Kidney (tissue), 14 donors: Measurements from ENCODE around the gene SMAD6. TPM values are rescaled to one million over a fixed set of nuclear protein-coding genes. Genes with fewer than 3 reads are reported as not detected.

Experiments
- DNase-seq, 5 donors: peaks; one replicate each; pipeline ENCODE4 v3.0.0-alpha.2; 2013 to 2020
- FAIRE-seq: peaks from 2 replicates; lab custom pipeline; 2012; peaks lifted over from hg19 to GRCh38; lab: Jason Lieb, UNC
- H3K27ac ChIP-seq, 2 donors: one replicate each; pipeline ENCODE4 v1.7.0; 2013; ENCODE audit warnings: low read depth in 2 of 2, low read length in 2 of 2, inconsistent platforms in 1 of 2
- H3K27me3 ChIP-seq: one replicate; pipeline ENCODE4 v1.7.1; 2013; ENCODE audit warnings: low read length, inconsistent platforms; ENCODE audit not compliant: control insufficient read depth, insufficient read depth
- H3K36me3 ChIP-seq, 3 donors: one replicate each; pipeline versions ENCODE4 v1.7.0 to v1.7.1; 2013; ENCODE audit warnings: low read length in 3 of 3, control low read depth in 1 of 3, inconsistent platforms in 1 of 3; ENCODE audit not compliant: insufficient read depth in 3 of 3, control insufficient read depth in 2 of 3
- H3K4me1 ChIP-seq, 3 donors: one replicate each; pipeline versions ENCODE4 v1.7.0 to v1.7.1; 2013; ENCODE audit warnings: low read length in 3 of 3, inconsistent platforms in 1 of 3, low read depth in 1 of 3; ENCODE audit not compliant: control insufficient read depth in 2 of 3, insufficient read depth in 2 of 3
- H3K4me3 ChIP-seq, 3 donors: one replicate each; pipeline versions ENCODE4 v1.7.0 to v1.8.1; 2013; ENCODE audit warnings: low read length in 3 of 3, control low read depth in 1 of 3, inconsistent platforms in 1 of 3
- H3K9ac ChIP-seq, 3 donors: one replicate each; pipeline versions ENCODE4 v1.7.0 to v1.7.1; 2013; ENCODE audit warnings: low read length in 3 of 3, control low read depth in 1 of 3, inconsistent platforms in 1 of 3
- H3K9me3 ChIP-seq, 3 donors: one replicate each; pipeline versions ENCODE4 v1.7.0 to v1.7.1; 2013; ENCODE audit warnings: low read length in 3 of 3, control low read depth in 1 of 3, inconsistent platforms in 1 of 3; ENCODE audit not compliant: control insufficient read depth in 2 of 3, insufficient read depth in 1 of 3
- CTCF ChIP-seq: IDR thresholded peaks from 3 replicates; pipeline ENCODE4 v1.5.1; 2012; ENCODE audit warnings: mild to moderate bottlenecking, moderate library complexity, borderline replicate concordance; ENCODE audit not compliant: insufficient read depth; ENCODE audit errors: extremely low read depth
- intact Hi-C: fragments of 100-400 bp; cut with DNase I; formaldehyde crosslinking; loops from one replicate; pipeline ENCODE4 v1.11.1; 2022
- polyA plus RNA-seq: library from polyadenylated mRNA; stranded (reverse); fragments of 350-450 nt; fragmentation: Illumina TruSeq; extraction: RNeasy Lipid Tissue Mini Kit (QIAGEN cat#74804); gene quantifications from one replicate; pipeline ENCODE4 v1.2.3, GENCODE V29; 2014; ENCODE audit warnings: low read depth, low replicate concordance; ENCODE audit not compliant: insufficient read depth
- total RNA-seq: library from RNA; stranded (reverse); fragmentation: NEBNext Ultra II Directional; extraction: Animal tissue kit (Norgen Biotek cat#: 25700); gene quantifications from one replicate; pipeline ENCODE4 v1.2.1, GENCODE V29; 2021
- donor health status: control.
- donor health status: control.
- donor health status: control.
- donor health status: control.
- donor health status: control.
- donor health status: DM: yes; HTN: yes; CAD: no.
- donor health status: Normal renal cell carcinoma (clear cell type).

SMAD6 gene
- total and polyA plus RNA-seq, 2 donors from 2014 or later, result 15.4 to 23.0 TPM

- no peak for TF ChIP-seq CTCF
- peak in 2 of 5 donors; percentile 4 to 25 for DNase-seq
- H3K9ac ChIP-seq, result peak overlapping the region in 1 of 3 donors; percentile 5
- H3K4me1 ChIP-seq, result peaks cover 0 to 3% (median 2%) of the 10 kb centered on the region in 3 donors
- H3K36me3 ChIP-seq, result peaks cover 0 to 8% (median 0%) of the 10 kb centered on the region in 3 donors
- intact Hi-C loops, result no loop called here
- no peak overlapping the region for H3K27ac ChIP-seq
- no peak for FAIRE-seq
- H3K4me3 ChIP-seq, result no peak overlapping the region
- no peaks in the 10 kb centered on the region for H3K27me3 ChIP-seq
- H3K9me3 ChIP-seq, result no peaks in the 10 kb centered on the region
Observed at GRCh38 chr15:66786222-66786621, 84.2 kb downstream of the SMAD6 start.

GRCh38 chr15:66786708-66787488, 84.9 kb downstream of the SMAD6 start:
- TF ChIP-seq CTCF, result no peak
- Histone ChIP-seq H3K9ac (peak overlapping the region in 1 of 3 donors; percentile 5), H3K27me3 (no peaks in the 10 kb centered on the region), H3K27ac (no peak overlapping the region), H3K4me1 (peaks cover 0 to 3% (median 2%) of the 10 kb centered on the region in 3 donors), H3K36me3 (peaks cover 0 to 8% (median 0%) of the 10 kb centered on the region in 3 donors), H3K9me3 (no peaks in the 10 kb centered on the region), H3K4me3 (no peak overlapping the region)
- FAIRE-seq (no peak), DNase-seq (peak in 2 of 5 donors; percentile 29 to 40)
- intact Hi-C loops, result no loop called here

GRCh38 chr15:66787489-66787871, 85.4 kb downstream of the SMAD6 start:
- H3K36me3 ChIP-seq, result peaks cover 0 to 8% (median 0%) of the 10 kb centered on the region in 3 donors
- no peak for TF ChIP-seq CTCF
- DNase-seq (peak in 1 of 5 donors; percentile 1), FAIRE-seq (no peak)
- H3K9ac ChIP-seq, result no peak overlapping the region
- no peaks in the 10 kb centered on the region for H3K27me3 ChIP-seq
- no peak overlapping the region for H3K4me3 ChIP-seq
- H3K9me3 ChIP-seq, result no peaks in the 10 kb centered on the region
- H3K4me1 ChIP-seq, result peaks cover 0 to 3% (median 2%) of the 10 kb centered on the region in 3 donors
- intact Hi-C loops, result no loop called here
- no peak overlapping the region for H3K27ac ChIP-seq
